RWPE2 (cell line): Measurements from ENCODE around the gene ABHD16B.

Experiments
- ATAC-seq: fragments of 200-7000 bp; cut with Tn5 transposase; 3 replicates; pipeline ENCODE4 v1.9.1; 2021; ENCODE audit warnings: low read depth
- DNase-seq: peaks from one replicate; pipeline ENCODE4 v3.0.0-alpha.2; 2020; ENCODE audit warnings: low spot score
- H3K27ac ChIP-seq: fragments of 450-650 bp; 2 replicates; pipeline ENCODE4 v1.5.1; 2017; ENCODE audit warnings: mild to moderate bottlenecking; ENCODE audit not compliant: poor library complexity, severe bottlenecking
- H3K27me3 ChIP-seq: fragments of 250-450 bp; sonication (Bioruptor Pico); 2 replicates; pipeline ENCODE4 v1.5.1; 2021; ENCODE audit warnings: mild to moderate bottlenecking, moderate library complexity; ENCODE audit not compliant: insufficient read depth, poor library complexity, severe bottlenecking
- H3K36me3 ChIP-seq: fragments of 250-450 bp; sonication (Bioruptor Pico); 2 replicates; pipeline ENCODE4 v1.5.1; 2020; ENCODE audit warnings: low read depth, mild to moderate bottlenecking, moderate library complexity
- H3K4me1 ChIP-seq: fragments of 250-450 bp; sonication (Bioruptor Pico); 2 replicates; pipeline ENCODE4 v1.5.1; 2021; ENCODE audit warnings: mild to moderate bottlenecking, moderate library complexity; ENCODE audit not compliant: insufficient read depth, poor library complexity, severe bottlenecking
- H3K4me3 ChIP-seq: fragments of 250-450 bp; sonication (Bioruptor Pico); 2 replicates; pipeline ENCODE4 v1.5.1; 2021; ENCODE audit warnings: mild to moderate bottlenecking, moderate library complexity; ENCODE audit not compliant: severe bottlenecking
- H3K9me3 ChIP-seq: fragments of 250-450 bp; sonication (Bioruptor Pico); 2 replicates; pipeline ENCODE4 v1.5.1; 2021; ENCODE audit warnings: mild to moderate bottlenecking, moderate library complexity; ENCODE audit not compliant: severe bottlenecking
- CTCF ChIP-seq: fragments of 450-650 bp; IDR thresholded peaks from one replicate; pipeline ENCODE4 v1.5.1; 2017; ENCODE audit warnings: mild to moderate bottlenecking, moderate library complexity; ENCODE audit not compliant: poor library complexity, severe bottlenecking

ABHD16B gene

GRCh38 chr20:63884506-63885263 lies 23.4 kb downstream of the ABHD16B start:
- no peak; the same call in 2 of the 3 replicates for ATAC-seq
- no peak overlapping the region for H3K4me3 ChIP-seq
- TF ChIP-seq CTCF, result no peak
- DNase-seq, result peak; percentile 82
- H3K27me3 ChIP-seq, result no peaks in the 10 kb centered on the region
- peak overlapping the region; percentile 4 for H3K27ac ChIP-seq
- no peaks in the 10 kb centered on the region for H3K9me3 ChIP-seq
- peaks cover 87% of the 10 kb centered on the region for H3K36me3 ChIP-seq
- peaks cover 13% of the 10 kb centered on the region for H3K4me1 ChIP-seq

GRCh38 chr20:63885264-63886053 lies 24.2 kb downstream of the ABHD16B start:
- peak; percentile 62 for ATAC-seq
- Histone ChIP-seq H3K27ac (peak overlapping the region; percentile 4), H3K27me3 (no peaks in the 10 kb centered on the region), H3K36me3 (peaks cover 93% of the 10 kb centered on the region), H3K4me1 (peaks cover 21% of the 10 kb centered on the region), H3K9me3 (no peaks in the 10 kb centered on the region), H3K4me3 (no peak overlapping the region)
- DNase-seq, result peak; percentile 90
- no peak for TF ChIP-seq CTCF

- peak; percentile 80 for DNase-seq
- Histone ChIP-seq H3K27ac (peak overlapping the region; percentile 4), H3K4me3 (no peak overlapping the region), H3K36me3 (peaks cover 93% of the 10 kb centered on the region), H3K9me3 (no peaks in the 10 kb centered on the region), H3K27me3 (no peaks in the 10 kb centered on the region), H3K4me1 (peaks cover 22% of the 10 kb centered on the region)
- no peak for ATAC-seq
- TF ChIP-seq CTCF, result no peak
These were observed 24.7 kb downstream of the ABHD16B start for GRCh38 chr20:63886054-63886419.

- no peak for ATAC-seq
- peaks cover 92% of the 10 kb centered on the region for H3K36me3 ChIP-seq
- no peaks in the 10 kb centered on the region for H3K27me3 ChIP-seq
- H3K27ac ChIP-seq, result no peak overlapping the region
- H3K4me3 ChIP-seq, result no peak overlapping the region
- peaks cover 22% of the 10 kb centered on the region for H3K4me1 ChIP-seq
- TF ChIP-seq CTCF, result no peak
- H3K9me3 ChIP-seq, result no peaks in the 10 kb centered on the region
- DNase-seq, result no peak
These were observed 25.6 kb downstream of the ABHD16B start for GRCh38 chr20:63886921-63887320.
